GM12892 (cell line): Measurements from ENCODE around the gene APBB1IP.
"Not testable (repeated sequence)": the region's sequence is repeated elsewhere in the genome, so short reads cannot be mapped to it uniquely, and the experiment has no call there.

Experiments
- DNase-seq: peaks from one replicate; pipeline ENCODE4 v3.0.0; 2011; ENCODE audit not compliant: insufficient read length
- FAIRE-seq: peaks from 2 replicates; lab custom pipeline; 2011; peaks lifted over from hg19 to GRCh38; lab: Jason Lieb, UNC
- POLR2A ChIP-seq: IDR thresholded peaks from 2 replicates; pipeline ENCODE4 v1.6.1; 2011; ENCODE audit warnings: low read depth, low read length, control low read depth
- POLR2AphosphoS5 ChIP-seq: IDR thresholded peaks from 2 replicates; pipeline ENCODE4 v1.6.1; 2011; ENCODE audit warnings: low read depth, low read length, control low read depth
- TAF1 ChIP-seq: IDR thresholded peaks from 2 replicates; pipeline ENCODE4 v1.6.1; 2011; ENCODE audit warnings: low read depth, mild to moderate bottlenecking, control low read depth, low read length, borderline replicate concordance

Gene APBB1IP

GRCh38 chr10:26554246-26554645 lies 116.1 kb downstream of the APBB1IP start:
- FAIRE-seq (no peak), DNase-seq (no peak)
- TF ChIP-seq POLR2AphosphoS5 (no peak), TAF1 (no peak), POLR2A (no peak)

- no peak for FAIRE-seq
- no peak for TF ChIP-seq POLR2AphosphoS5
- no peak for TF ChIP-seq TAF1
- no peak for TF ChIP-seq POLR2A
- no peak for DNase-seq
Measured at GRCh38 chr10:26555719-26556368, 117.7 kb downstream of the APBB1IP start.

GRCh38 chr10:26556748-26557640 lies 118.9 kb downstream of the APBB1IP start:
- peak; percentile 90 for FAIRE-seq
- DNase-seq: no peak
- TF ChIP-seq POLR2A (no peak), POLR2AphosphoS5 (no peak), TAF1 (no peak)

DNA sequence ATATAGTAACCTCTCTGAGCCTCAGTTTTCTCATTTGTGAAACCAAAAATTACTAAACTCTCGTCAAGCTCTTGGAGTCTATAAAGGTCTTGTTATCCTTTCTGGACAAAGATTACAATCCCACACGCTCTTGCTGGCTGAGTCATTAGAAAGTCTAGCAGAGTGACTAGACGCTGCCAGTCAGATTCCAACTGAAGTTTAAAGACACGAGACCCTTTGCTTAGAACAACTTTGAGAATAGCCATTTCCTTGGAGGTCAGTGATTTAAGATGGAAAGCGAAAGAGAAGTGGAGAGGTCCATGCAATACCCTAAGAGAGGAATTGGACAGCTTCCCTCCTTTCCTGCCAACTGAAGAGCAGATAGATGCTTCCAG lies 119.5 kb downstream of the APBB1IP start:
- TF ChIP-seq POLR2A (no peak), TAF1 (no peak), POLR2AphosphoS5 (no peak)
- DNase-seq (no peak), FAIRE-seq (no peak)

DNA sequence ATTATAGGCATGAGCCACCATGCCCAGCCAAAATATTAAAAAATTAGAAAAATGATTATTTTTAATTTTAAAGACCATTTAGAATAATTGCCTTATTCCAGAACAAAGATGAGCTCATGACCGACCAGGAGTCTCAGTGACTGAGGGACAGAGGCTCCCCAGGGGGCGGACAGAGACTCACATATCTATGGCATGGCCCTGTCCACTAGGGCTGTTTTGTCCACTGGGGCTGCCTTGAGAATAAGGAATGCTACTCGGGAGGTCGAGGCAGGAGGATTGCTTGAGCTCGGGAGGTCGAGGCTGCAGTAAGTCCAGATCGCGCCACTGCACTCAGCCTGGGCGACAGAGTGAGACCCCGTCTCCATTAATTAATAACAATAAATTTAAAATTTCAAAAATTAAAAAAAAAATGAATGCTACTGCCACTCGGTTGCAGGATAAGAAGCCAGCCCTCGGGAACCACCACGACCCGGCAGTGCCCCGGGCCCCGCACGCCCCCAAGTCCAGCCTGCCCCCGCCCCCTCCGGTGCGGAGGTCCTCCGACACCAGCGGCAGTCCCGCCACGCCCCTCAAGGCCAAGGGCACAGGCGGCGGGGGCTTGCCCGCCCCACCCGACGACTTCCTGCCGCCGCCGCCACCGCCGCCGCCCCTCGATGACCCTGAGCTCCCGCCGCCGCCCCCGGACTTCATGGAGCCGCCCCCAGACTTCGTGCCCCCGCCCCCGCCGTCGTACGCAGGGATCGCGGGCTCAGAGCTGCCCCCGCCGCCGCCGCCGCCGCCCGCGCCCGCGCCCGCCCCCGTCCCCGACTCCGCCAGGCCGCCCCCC lies 128.6 kb downstream of the APBB1IP start:
- no peak for DNase-seq

GRCh38 chr10:26567351-26567721 lies 129.2 kb downstream of the APBB1IP start:
- FAIRE-seq: no peak
- DNase-seq: no peak
- TF ChIP-seq TAF1 (no peak), POLR2AphosphoS5 (no peak), POLR2A (no peak)

More for the DNA sequence above, 128.6 kb downstream of the APBB1IP start:
- FAIRE-seq: no peak
- no peak for TF ChIP-seq TAF1
- TF ChIP-seq POLR2A: no peak
- no peak for TF ChIP-seq POLR2AphosphoS5

GRCh38 chr10:26571655-26572054 lies 133.5 kb downstream of the APBB1IP start:
- FAIRE-seq (no peak), DNase-seq (no peak)
- TF ChIP-seq TAF1 (no peak), POLR2A (no peak), POLR2AphosphoS5 (no peak)

DNA sequence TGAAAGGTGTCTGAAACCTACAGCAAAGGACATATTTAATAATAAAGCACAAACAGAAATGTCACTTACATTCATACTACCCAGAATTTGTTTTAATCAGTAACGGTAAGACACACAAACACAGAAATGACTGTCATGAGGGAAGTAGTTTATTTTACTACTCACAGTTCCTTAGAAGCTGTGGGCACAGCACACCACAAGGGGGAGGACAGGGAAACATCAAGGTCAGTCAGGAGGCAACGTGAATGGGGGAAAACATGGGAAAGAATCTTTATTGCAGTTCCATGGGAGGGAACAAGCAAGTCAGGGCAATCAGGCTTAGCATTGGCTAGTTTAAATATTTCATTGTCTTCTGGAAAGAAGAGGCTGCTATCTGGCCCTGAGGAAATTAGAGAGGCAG lies 135.5 kb downstream of the APBB1IP start:
- FAIRE-seq: peak; percentile 17
- DNase-seq: no peak
- TF ChIP-seq POLR2AphosphoS5 (no peak), POLR2A (no peak), TAF1 (no peak)

DNA sequence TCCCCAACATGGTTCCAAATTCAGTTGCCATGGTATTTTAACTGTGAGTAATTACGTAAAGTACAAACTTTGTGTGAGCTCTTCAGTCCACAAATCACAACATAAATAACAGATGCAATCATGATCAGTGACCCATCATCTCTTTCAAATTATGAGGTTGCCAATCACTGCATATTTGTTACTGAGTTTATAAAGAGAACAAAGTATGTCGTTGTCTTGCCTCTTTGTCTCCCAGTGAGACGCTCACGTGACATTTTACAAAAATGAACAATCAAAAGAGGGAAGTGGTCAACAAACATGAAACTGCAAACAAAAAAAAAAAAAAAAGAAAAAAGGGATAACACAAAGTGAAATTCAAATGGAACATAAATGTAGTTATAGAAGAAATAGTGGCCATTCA lies 136.6 kb downstream of the APBB1IP start:
- FAIRE-seq (no peak), DNase-seq (no peak)
- TF ChIP-seq POLR2A (no peak), TAF1 (no peak), POLR2AphosphoS5 (no peak)

GRCh38 chr10:26578371-26578770 lies 140.2 kb downstream of the APBB1IP start:
- FAIRE-seq: not testable (repeated sequence)

More at GRCh38 chr10:26578371-26578770, 140.2 kb downstream of the APBB1IP start:
- not testable (repeated sequence) for DNase-seq
